ENCODE results near the gene POFUT1.

GRCh38 chr20:32213870-32214269 lies 6.2 kb downstream of the POFUT1 start:
- TF ChIP-seq POLR2AphosphoS5 (IDR thresholded peaks at IDR 0.05; ENCODE audit: low read depth, low read length) (no peak), POLR2A (IDR thresholded peaks at IDR 0.05; ENCODE audit: low read depth, low read length) (no peak)
